GM12873 (cell line): ENCODE data around the gene SCAMP2.

Source experiments
- TF ChIP-seq, protein P1 (sequence below): IDR thresholded peaks from 2 replicates; pipeline ENCODE4 v1.5.1; 2012; ENCODE audit warnings: low read depth, mild to moderate bottlenecking, moderate library complexity, low read length, control low read depth; ENCODE audit not compliant: insufficient read depth; ENCODE audit errors: missing control alignments

The SCAMP2 gene

DNA sequence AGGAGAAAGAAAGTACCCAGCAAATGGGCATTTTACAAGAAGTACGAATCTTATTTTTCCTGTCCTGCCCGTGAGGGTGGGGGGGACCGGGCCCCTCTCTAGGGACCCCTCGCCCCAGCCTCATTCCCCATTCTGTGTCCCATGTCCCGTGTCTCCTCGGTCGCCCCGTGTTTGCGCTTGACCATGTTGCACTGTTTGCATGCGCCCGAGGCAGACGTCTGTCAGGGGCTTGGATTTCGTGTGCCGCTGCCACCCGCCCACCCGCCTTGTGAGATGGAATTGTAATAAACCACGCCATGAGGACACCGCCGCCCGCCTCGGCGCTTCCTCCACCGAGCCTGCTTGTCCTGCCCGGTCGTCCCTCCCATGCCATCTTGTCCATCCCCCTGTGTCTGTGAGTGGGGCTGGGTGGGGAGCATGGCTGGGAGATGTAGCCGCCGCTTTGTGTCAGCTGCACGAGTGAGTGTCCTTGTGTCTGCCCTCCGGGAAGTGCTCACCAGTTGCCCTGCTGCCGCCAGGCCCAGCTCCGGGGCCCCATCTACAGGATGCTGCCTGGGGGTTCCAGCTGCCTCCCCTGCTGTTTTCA is 70.2 kb downstream of the SCAMP2 start:
- TF ChIP-seq, protein P1, sequence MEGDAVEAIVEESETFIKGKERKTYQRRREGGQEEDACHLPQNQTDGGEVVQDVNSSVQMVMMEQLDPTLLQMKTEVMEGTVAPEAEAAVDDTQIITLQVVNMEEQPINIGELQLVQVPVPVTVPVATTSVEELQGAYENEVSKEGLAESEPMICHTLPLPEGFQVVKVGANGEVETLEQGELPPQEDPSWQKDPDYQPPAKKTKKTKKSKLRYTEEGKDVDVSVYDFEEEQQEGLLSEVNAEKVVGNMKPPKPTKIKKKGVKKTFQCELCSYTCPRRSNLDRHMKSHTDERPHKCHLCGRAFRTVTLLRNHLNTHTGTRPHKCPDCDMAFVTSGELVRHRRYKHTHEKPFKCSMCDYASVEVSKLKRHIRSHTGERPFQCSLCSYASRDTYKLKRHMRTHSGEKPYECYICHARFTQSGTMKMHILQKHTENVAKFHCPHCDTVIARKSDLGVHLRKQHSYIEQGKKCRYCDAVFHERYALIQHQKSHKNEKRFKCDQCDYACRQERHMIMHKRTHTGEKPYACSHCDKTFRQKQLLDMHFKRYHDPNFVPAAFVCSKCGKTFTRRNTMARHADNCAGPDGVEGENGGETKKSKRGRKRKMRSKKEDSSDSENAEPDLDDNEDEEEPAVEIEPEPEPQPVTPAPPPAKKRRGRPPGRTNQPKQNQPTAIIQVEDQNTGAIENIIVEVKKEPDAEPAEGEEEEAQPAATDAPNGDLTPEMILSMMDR = no peak

DNA sequence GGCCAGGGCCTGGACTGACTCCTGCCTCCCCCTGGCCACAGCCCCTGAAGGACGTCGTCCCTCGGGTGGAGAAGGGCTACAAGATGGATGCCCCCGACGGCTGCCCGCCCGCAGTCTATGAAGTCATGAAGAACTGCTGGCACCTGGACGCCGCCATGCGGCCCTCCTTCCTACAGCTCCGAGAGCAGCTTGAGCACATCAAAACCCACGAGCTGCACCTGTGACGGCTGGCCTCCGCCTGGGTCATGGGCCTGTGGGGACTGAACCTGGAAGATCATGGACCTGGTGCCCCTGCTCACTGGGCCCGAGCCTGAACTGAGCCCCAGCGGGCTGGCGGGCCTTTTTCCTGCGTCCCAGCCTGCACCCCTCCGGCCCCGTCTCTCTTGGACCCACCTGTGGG is 70.9 kb downstream of the SCAMP2 start:
- TF ChIP-seq, protein P1 = no peak

DNA sequence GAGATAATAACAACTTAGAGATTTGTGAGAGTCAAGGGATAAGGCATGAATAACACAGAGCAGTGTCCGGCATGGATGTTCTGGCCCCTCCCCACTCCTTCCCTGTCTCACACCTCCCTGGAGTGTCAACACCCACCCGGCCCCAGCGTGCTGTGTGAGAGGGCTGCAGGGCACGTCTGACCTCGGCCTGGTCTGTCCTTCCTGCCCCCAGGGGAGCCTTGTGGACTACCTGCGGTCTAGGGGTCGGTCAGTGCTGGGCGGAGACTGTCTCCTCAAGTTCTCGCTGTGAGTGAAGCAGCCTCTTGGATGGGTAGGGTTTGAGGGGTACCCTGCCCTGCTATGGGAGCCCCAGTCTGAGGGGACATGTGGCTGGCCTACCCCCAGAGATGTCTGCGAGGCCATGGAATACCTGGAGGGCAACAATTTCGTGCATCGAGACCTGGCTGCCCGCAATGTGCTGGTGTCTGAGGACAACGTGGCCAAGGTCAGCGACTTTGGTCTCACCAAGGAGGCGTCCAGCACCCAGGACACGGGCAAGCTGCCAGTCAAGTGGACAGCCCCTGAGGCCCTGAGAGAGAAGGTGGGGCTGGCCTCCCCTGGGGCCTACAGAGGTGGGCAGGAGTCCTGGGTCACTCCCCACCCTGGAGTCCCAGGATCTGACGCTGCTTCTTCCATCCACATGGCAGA is 71.7 kb downstream of the SCAMP2 start:
- TF ChIP-seq, protein P1 = no peak

DNA sequence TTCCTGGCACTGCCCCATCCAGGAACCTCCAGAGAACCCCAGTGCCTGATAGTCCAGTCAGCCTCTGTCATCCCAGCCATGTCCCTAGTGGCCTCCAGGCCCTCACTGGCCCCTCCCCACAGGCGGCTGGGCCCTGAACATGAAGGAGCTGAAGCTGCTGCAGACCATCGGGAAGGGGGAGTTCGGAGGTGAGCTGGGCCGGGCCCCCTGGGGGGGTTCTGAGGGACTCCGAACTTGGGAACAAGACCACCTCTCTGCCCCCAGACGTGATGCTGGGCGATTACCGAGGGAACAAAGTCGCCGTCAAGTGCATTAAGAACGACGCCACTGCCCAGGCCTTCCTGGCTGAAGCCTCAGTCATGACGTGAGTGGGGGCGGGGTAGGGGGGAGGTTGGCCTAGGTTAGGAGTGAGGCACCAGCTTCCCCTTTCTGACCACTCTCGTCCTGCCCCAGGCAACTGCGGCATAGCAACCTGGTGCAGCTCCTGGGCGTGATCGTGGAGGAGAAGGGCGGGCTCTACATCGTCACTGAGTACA is 72.5 kb downstream of the SCAMP2 start:
- TF ChIP-seq, protein P1 = no peak

DNA sequence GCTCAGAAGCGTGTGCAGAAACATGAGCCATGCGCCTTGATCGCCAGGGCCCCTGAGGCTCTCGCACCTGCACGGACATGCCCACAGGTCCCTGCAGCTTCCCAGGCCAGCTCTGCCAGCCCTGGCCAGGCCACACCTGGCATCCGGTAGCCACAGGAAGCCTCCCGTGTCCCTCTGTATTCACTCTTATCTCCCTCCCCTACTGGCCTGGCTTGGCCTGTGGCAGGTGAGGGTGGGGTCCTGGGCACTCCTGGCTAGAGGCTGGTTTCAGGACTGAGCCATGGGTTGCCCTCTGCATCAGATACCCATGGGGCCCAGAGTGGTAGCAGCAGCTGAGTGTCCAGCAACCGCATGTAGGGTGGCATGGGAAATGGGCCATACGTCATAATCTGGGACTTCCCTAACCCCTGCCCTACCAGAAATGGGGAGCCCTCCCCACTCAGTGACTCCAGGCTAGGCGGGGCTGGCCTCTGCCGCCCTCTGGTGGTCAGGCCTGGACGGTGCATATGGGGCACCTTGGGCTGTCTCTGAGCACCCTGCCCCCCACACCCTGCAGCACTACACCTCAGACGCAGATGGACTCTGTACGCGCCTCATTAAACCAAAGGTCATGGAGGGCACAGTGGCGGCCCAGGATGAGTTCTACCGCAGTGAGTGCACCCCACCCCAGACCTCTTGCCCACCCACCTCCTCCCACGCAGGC is 73.2 kb downstream of the SCAMP2 start:
- TF ChIP-seq, protein P1 = peak; percentile 99

DNA sequence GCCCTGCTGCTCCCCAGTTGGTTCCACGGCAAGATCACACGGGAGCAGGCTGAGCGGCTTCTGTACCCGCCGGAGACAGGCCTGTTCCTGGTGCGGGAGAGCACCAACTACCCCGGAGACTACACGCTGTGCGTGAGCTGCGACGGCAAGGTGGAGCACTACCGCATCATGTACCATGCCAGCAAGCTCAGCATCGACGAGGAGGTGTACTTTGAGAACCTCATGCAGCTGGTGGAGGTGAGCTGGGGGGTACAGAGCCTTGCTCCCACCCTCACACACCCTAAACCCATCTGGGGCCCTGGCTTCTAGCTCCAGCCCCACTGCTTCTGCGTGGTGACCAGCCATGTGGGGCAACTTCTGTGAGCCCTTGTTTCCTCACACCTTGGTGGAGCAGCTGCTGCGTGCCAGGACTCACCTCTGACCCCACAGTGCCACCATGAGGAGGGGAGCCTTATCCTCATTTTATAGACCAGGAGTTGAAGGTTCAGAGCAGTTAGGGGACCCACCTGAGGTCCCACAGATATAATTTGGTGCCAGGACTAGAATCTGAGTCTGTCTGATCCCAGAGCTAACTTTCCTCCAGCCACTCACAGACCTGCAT is 73.8 kb downstream of the SCAMP2 start:
- TF ChIP-seq, protein P1 = peak; percentile 17
